ENCODE data around the gene SEPTIN8.

Gene SEPTIN8

DNA sequence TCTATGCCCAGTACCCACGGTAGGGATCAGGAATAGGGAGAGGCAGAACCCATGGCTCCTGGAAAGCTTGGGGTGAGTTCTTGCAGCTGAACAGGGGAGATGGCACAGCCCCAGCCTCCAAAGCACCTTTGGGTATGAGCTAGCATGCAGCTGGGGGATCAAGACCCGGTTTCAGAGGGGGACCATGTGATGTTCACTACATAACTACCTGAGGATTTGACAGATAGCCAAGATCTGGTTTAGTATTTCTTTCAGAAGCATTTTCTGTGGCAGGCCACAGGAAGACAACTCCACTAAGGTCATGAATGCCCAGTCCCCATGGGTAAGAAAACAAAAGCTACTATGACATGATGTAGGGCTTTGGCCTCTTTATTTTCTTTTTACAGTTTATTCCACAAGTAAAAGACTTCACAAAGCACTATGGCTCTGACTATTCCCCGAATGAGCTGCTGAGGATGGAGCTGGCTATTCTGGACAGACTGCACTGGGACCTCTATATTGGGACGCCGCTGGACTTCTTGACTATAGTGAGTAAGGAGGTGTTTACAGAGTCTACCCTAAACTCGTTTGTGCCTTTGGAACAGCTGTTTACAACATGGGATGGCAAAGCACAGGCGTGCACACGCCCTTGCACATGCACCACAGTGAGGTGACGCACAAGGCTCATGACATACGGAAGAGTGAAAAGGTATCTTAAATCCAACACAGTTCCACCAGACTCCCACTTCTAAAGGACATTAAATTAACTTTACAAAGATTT lies 26.4 kb downstream of the SEPTIN8 start:
- no peaks in the 10 kb centered on the region for H4K20me1 ChIP-seq (ENCODE audit: insufficient read depth)
- no peak overlapping the region for H3K4me3 ChIP-seq (IDR thresholded peaks at IDR 0.05; ENCODE audit: insufficient read depth, low read depth, low read length)
- peak overlapping the region; percentile 89 for H3K27ac ChIP-seq
- peaks cover 4% of the 10 kb centered on the region; the same call in 1 of the 2 replicates for H3K79me2 ChIP-seq (ENCODE audit: insufficient read depth, low read depth)
- H3K9ac ChIP-seq: peak overlapping the region; percentile 51
- peak overlapping the region; percentile 97 for H3K4me2 ChIP-seq
- H2AFZ ChIP-seq (ENCODE audit: low read depth): no peak overlapping the region
- peaks cover 91% of the 10 kb centered on the region for H3K4me1 ChIP-seq (ENCODE audit: low read depth, poor library complexity, severe bottlenecking)
- TF ChIP-seq, protein P1, sequence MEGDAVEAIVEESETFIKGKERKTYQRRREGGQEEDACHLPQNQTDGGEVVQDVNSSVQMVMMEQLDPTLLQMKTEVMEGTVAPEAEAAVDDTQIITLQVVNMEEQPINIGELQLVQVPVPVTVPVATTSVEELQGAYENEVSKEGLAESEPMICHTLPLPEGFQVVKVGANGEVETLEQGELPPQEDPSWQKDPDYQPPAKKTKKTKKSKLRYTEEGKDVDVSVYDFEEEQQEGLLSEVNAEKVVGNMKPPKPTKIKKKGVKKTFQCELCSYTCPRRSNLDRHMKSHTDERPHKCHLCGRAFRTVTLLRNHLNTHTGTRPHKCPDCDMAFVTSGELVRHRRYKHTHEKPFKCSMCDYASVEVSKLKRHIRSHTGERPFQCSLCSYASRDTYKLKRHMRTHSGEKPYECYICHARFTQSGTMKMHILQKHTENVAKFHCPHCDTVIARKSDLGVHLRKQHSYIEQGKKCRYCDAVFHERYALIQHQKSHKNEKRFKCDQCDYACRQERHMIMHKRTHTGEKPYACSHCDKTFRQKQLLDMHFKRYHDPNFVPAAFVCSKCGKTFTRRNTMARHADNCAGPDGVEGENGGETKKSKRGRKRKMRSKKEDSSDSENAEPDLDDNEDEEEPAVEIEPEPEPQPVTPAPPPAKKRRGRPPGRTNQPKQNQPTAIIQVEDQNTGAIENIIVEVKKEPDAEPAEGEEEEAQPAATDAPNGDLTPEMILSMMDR (conservative IDR thresholded peaks at IDR 0.05; ENCODE audit: low read depth, low read length): no peak
- no peaks in the 10 kb centered on the region for H3K36me3 ChIP-seq (ENCODE audit: insufficient read depth)
- no peaks in the 10 kb centered on the region for H3K27me3 ChIP-seq (ENCODE audit: insufficient read depth, low read depth)

DNA sequence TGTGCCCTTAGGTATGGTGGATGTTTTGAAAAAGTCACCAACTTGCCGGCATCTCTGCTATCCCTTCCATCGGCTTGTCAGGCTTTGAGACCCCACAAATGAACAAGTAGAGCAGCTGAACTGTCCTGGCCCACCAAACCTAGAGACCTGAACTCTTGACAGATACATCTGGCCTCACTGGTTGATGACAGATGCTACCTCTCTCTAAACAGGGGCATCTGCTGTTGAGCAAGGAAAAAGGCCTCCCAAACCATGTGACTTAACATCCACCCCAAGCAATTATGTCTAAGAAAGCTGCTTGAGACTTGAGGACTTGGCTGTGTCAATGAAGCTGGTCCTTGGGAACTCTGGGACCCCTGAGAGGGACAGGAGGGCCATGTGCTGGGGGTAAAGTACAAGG lies 27.5 kb downstream of the SEPTIN8 start:
- H3K27ac ChIP-seq: peak overlapping the region; percentile 89
- peaks cover 80% of the 10 kb centered on the region for H3K4me1 ChIP-seq (ENCODE audit: low read depth, poor library complexity, severe bottlenecking)
- no peaks in the 10 kb centered on the region for H4K20me1 ChIP-seq (ENCODE audit: insufficient read depth)
- H3K27me3 ChIP-seq (ENCODE audit: insufficient read depth, low read depth): no peaks in the 10 kb centered on the region
- H3K4me2 ChIP-seq: peak overlapping the region; percentile 97
- H3K9ac ChIP-seq: peak overlapping the region; percentile 51; the same call in 1 of the 2 replicates
- no peaks in the 10 kb centered on the region for H3K36me3 ChIP-seq (ENCODE audit: insufficient read depth)
- TF ChIP-seq, protein P1 (conservative IDR thresholded peaks at IDR 0.05; ENCODE audit: low read depth, low read length): no peak
- no peak overlapping the region for H2AFZ ChIP-seq (ENCODE audit: low read depth)
- no peak overlapping the region for H3K4me3 ChIP-seq (IDR thresholded peaks at IDR 0.05; ENCODE audit: insufficient read depth, low read depth, low read length)
- H3K79me2 ChIP-seq (ENCODE audit: insufficient read depth, low read depth): peaks cover 4% of the 10 kb centered on the region; the same call in 1 of the 2 replicates

DNA sequence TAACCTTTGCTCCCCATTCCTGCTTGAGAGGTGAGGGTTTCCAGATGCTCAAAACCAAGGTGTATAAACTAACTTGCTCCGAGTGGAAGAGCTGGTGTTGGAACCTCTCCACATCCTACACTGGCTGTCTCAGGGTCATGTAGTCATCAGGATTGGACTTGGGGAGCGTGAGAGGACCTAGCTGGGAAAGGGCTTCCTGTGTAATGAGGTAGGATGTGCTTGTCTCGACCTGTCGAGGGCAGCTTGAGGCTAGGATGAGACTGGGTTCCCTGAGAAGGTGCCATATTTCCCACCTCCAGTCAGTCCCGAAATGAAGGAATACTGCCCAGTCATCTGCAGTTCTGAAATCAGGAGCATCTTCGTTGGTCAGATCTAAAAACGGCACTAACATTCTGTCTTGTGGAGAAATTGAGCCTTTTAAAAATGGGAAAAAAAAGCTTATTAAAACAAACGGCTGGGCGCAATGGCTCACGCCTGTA lies 28.5 kb downstream of the SEPTIN8 start:
- Histone ChIP-seq H4K20me1 (ENCODE audit: insufficient read depth) (no peaks in the 10 kb centered on the region), H3K4me1 (ENCODE audit: low read depth, poor library complexity, severe bottlenecking) (peaks cover 70% of the 10 kb centered on the region), H2AFZ (ENCODE audit: low read depth) (no peak overlapping the region), H3K79me2 (ENCODE audit: insufficient read depth, low read depth) (peaks cover 4% of the 10 kb centered on the region; the same call in 1 of the 2 replicates), H3K27ac (peak overlapping the region; percentile 89), H3K27me3 (ENCODE audit: insufficient read depth, low read depth) (no peaks in the 10 kb centered on the region), H3K4me2 (peak overlapping the region; percentile 97), H3K9ac (peak overlapping the region; percentile 87; the same call in 1 of the 2 replicates), H3K4me3 (IDR thresholded peaks at IDR 0.05; ENCODE audit: insufficient read depth, low read depth, low read length) (no peak overlapping the region), H3K36me3 (ENCODE audit: insufficient read depth) (no peaks in the 10 kb centered on the region)
- TF ChIP-seq, protein P1 (conservative IDR thresholded peaks at IDR 0.05; ENCODE audit: low read depth, low read length): no peak

DNA sequence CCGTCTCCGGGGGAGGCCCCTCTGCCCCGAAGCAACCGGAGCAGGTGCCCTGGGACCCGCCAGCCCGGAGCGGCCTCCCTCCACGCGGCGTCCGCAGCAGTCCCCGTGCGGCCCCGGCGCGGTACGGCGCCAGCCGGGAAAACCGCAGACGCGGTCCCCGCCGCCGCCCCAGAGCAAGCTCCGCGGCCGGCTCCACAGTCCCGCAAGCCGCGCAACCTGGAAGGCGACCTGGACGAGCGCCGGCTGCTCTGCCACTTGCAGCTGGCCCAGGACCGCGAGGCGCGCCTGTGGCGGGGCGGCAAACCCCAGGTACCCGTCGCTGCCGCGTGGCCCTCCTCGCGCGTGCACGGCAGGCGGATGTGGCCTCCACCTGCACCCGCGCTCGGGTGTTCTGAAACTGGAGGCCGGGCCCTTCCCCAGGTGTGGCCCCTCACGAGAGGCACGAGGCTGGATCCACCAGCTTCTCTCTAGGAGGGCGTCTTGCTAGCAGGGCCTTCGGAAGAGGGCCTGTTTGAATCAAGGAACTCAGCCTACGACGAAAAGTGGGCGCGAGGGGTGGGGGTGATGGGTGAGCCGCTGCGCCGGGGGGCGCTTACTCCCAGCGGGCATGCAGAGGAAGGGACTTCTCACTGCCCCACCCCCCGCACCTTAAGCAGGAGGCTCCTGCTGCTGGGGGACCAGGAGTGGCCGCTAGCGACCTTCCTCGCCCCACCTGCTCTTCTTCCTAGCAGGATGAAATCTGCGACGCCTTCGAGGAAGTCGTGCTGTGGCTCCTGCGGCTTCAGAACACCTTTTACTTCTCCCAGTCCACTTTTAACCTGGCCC lies 29.2 kb downstream of the SEPTIN8 start:
- Histone ChIP-seq H4K20me1 (ENCODE audit: insufficient read depth) (no peaks in the 10 kb centered on the region), H3K27me3 (ENCODE audit: insufficient read depth, low read depth) (no peaks in the 10 kb centered on the region), H3K4me3 (IDR thresholded peaks at IDR 0.05; ENCODE audit: insufficient read depth, low read depth, low read length) (no peak overlapping the region), H3K9ac (peak overlapping the region; percentile 87), H3K4me1 (ENCODE audit: low read depth, poor library complexity, severe bottlenecking) (peaks cover 63% of the 10 kb centered on the region), H3K4me2 (peak overlapping the region; percentile 97), H3K27ac (peak overlapping the region; percentile 89), H2AFZ (ENCODE audit: low read depth) (peak overlapping the region; percentile 87), H3K79me2 (ENCODE audit: insufficient read depth, low read depth) (peaks cover 4% of the 10 kb centered on the region; the same call in 1 of the 2 replicates), H3K36me3 (ENCODE audit: insufficient read depth) (no peaks in the 10 kb centered on the region)
- TF ChIP-seq, protein P1 (conservative IDR thresholded peaks at IDR 0.05; ENCODE audit: low read depth, low read length): no peak
